ENCODE data around the gene SRRD.
A peak's percentile ranks its signal among the peaks of the same experiment; 100 is the strongest.

- peak; percentile 94 for TF ChIP-seq EP300 (IDR thresholded peaks at IDR 0.05; ENCODE audit: borderline replicate concordance)
- peak; percentile 17; the same call in 1 of the 2 replicates for TF ChIP-seq CEBPB (IDR thresholded peaks at IDR 0.05)
- peak; percentile 92 for TF ChIP-seq NFIC (IDR thresholded peaks at IDR 0.05)
- TF ChIP-seq MAX (IDR thresholded peaks at IDR 0.05), result peak; percentile 90
- TF ChIP-seq, protein P1, sequence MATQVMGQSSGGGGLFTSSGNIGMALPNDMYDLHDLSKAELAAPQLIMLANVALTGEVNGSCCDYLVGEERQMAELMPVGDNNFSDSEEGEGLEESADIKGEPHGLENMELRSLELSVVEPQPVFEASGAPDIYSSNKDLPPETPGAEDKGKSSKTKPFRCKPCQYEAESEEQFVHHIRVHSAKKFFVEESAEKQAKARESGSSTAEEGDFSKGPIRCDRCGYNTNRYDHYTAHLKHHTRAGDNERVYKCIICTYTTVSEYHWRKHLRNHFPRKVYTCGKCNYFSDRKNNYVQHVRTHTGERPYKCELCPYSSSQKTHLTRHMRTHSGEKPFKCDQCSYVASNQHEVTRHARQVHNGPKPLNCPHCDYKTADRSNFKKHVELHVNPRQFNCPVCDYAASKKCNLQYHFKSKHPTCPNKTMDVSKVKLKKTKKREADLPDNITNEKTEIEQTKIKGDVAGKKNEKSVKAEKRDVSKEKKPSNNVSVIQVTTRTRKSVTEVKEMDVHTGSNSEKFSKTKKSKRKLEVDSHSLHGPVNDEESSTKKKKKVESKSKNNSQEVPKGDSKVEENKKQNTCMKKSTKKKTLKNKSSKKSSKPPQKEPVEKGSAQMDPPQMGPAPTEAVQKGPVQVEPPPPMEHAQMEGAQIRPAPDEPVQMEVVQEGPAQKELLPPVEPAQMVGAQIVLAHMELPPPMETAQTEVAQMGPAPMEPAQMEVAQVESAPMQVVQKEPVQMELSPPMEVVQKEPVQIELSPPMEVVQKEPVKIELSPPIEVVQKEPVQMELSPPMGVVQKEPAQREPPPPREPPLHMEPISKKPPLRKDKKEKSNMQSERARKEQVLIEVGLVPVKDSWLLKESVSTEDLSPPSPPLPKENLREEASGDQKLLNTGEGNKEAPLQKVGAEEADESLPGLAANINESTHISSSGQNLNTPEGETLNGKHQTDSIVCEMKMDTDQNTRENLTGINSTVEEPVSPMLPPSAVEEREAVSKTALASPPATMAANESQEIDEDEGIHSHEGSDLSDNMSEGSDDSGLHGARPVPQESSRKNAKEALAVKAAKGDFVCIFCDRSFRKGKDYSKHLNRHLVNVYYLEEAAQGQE (IDR thresholded peaks at IDR 0.05; ENCODE audit: low read depth), result no peak
- TF ChIP-seq TAF1 (IDR thresholded peaks at IDR 0.05; ENCODE audit: low read depth), result no peak
These were observed 31.3 kb upstream of the SRRD start for GRCh38 chr22:26452236-26453016.
